Heart right ventricle (tissue), 16 donors: ENCODE data around the gene OR6C75. TPM values are rescaled to one million over a fixed set of nuclear protein-coding genes. Genes with fewer than 3 reads are reported as not detected.
A peak's percentile ranks its signal among the peaks of the same experiment; 100 is the strongest.
"Not testable (repeated sequence)": the region's sequence is repeated elsewhere in the genome, so short reads cannot be mapped to it uniquely, and the experiment has no call there.

Source experiments
- ATAC-seq, 8 donors: fragments of 200-7000 bp; cut with Tn5 transposase; one replicate each; pipeline ENCODE4 v1.9.1; 2020; ENCODE audit warnings: mild to moderate bottlenecking in 8 of 8, moderate library complexity in 8 of 8, moderate number of reproducible peaks in 1 of 8
- DNase-seq, 2 donors: peaks; one replicate each; pipeline ENCODE4 v3.0.0-alpha.2; 2020
- H3K27ac ChIP-seq, 10 donors: fragments of 200-600 bp; sonication (generic) in 2 of 10; one replicate each; pipeline versions ENCODE4 v1.5.0 to v1.8.0; 2020 to 2022; ENCODE audit warnings: mild to moderate bottlenecking in 3 of 10
- H3K27me3 ChIP-seq, 7 donors: fragments of 200-600 bp; one replicate each; pipeline ENCODE4 v1.8.0; 2021 to 2022; ENCODE audit warnings: mild to moderate bottlenecking in 2 of 7
- H3K36me3 ChIP-seq, 9 donors: fragments of 200-600 bp; sonication (generic) in 1 of 9; one replicate each; pipeline versions ENCODE4 v1.5.0 to v1.8.0; 2020 to 2022; ENCODE audit warnings: mild to moderate bottlenecking in 2 of 9
- H3K4me1 ChIP-seq, 9 donors: fragments of 200-600 bp; sonication (generic) in 1 of 9; one replicate each; pipeline versions ENCODE4 v1.5.0 to v1.8.0; 2020 to 2022; ENCODE audit warnings: mild to moderate bottlenecking in 4 of 9
- H3K4me3 ChIP-seq, 10 donors: fragments of 200-600 bp; sonication (generic) in 2 of 10; one replicate each; pipeline versions ENCODE4 v1.5.0 to v1.8.0; 2020 to 2022; ENCODE audit warnings: mild to moderate bottlenecking in 7 of 10, moderate library complexity in 2 of 10
- H3K9me3 ChIP-seq, 11 donors: fragments of 200-600 bp in 10 of 11; sonication (generic) in 2 of 11; one replicate each; pipeline versions ENCODE4 v1.5.0 to v1.8.0; 2013 to 2022; ENCODE audit warnings: mild to moderate bottlenecking in 2 of 11, control low read depth in 1 of 11, moderate library complexity in 1 of 11
- CTCF ChIP-seq, 9 donors: fragments of 200-600 bp; sonication (generic) in 2 of 9; IDR thresholded peaks; one replicate each; pipeline versions ENCODE4 v1.5.0 to v1.8.0; 2021 to 2022; ENCODE audit warnings: antibody characterized with exemption in 9 of 9, mild to moderate bottlenecking in 5 of 9, moderate library complexity in 1 of 9
- WGBS, 2 donors: extraction: QIAGEN DNeasy Blood & Tissue Kit; methylation state at CpG; one replicate each; pipeline ENCODE4 v1.1.7; 2013; ENCODE audit warnings: inconsistent platforms in 1 of 2; 5-methylcytosine and 5-hydroxymethylcytosine counted together
- intact Hi-C, 10 donors: fragments of 100-400 bp; cut with DNase I; formaldehyde crosslinking; loops; one replicate each; pipeline versions ENCODE4 v1.11.1 to v1.14.2; 2022
- polyA plus RNA-seq, 2 donors: library from polyadenylated mRNA; stranded (reverse); fragments of 200-250 nt; gene quantifications; one replicate each; pipeline ENCODE4 v1.2.3, GENCODE V29; 2013
- total RNA-seq, 10 donors: library from RNA; stranded (reverse); fragmentation: NEBNext Ultra II Directional in 3 of 10; extraction: Animal tissue kit (Norgen Biotek cat#: 25700) in 3 of 10; gene quantifications; one replicate each; pipeline versions ENCODE4 v1.2.1 to v1.2.4, GENCODE V29; 2021 to 2023
- donor health status: Arrhythmogenic right ventricular cardiomyopathy.
- donor health status: ischemic (EF 13 %, LVEDD 7.1; RV severe dilation, severe dysfunction).
- donor health status: healthy with polysubstance abuse.
- donor health status: DM: no; HTN: yes; CAD: no.
- donor health status: DM: no; HTN: no; CAD: no.
- donor health status: ischemic (EF 25% LVEDD 6.9; RV normal size, moderate dysfunction).
- donor health status: ischemic (EF 25% LVEDD 5.7; RV mildly dilated, moderate dysfunction).
- donor health status: healthy.
- donor health status: DM: yes; HTN: yes; CAD: no.
- donor health status: Ischemic cardiomyopathy.
- donor health status: ischemic (EF 35%, LVEDD 5.7; RV mildly dilated, moderate dysfunction).
- donor health status: nonischemic (EF 11% LVEDD 7.7; RV severe dilation, severe dysfunction).
- donor health status: DM: yes; HTN: yes; CAD: no.
- donor health status: PGD.
- donor health status: ischemic (EF 29% LVEDD 5.4; RV normal size, mild dysfunction).
- donor health status: nonischemic (EF 23%, LVEDD 6.1; RV moderate dilation, normal function).

Gene OR6C75
- total and polyA plus RNA-seq, 12 donors = not detected

- H3K27ac ChIP-seq, H3K27me3 ChIP-seq, H3K9me3 ChIP-seq, intact Hi-C loops, H3K4me1 ChIP-seq, DNase-seq, H3K4me3 ChIP-seq, H3K36me3 ChIP-seq: not testable (repeated sequence)
- peak in 3 of 8 donors; percentile 13 to 44 (median 36) for ATAC-seq
- 36 to 45% methylated on average over 10 to 11 of the region's 11 CpGs for WGBS, 2 donors
Observed at GRCh38 chr12:55414396-55414823, 51.6 kb downstream of the OR6C75 start.

GRCh38 chr12:55414889-55415288 lies 52.1 kb downstream of the OR6C75 start:
- H3K36me3 ChIP-seq, DNase-seq, H3K27me3 ChIP-seq, H3K9me3 ChIP-seq, H3K4me1 ChIP-seq, H3K4me3 ChIP-seq, H3K27ac ChIP-seq, intact Hi-C loops: not testable (repeated sequence)
- WGBS, 2 donors = 2 to 9% methylated on average over 6 to 7 of the region's 34 CpGs
- ATAC-seq = peak in 6 of 8 donors; percentile 44 to 84 (median 64)

- DNase-seq (no peak), ATAC-seq (no peak)
- 40 to 89% methylated on average over 1 of the region's 1 CpG for WGBS, 2 donors
- H3K27ac ChIP-seq = no peak overlapping the region
- TF ChIP-seq CTCF (IDR thresholded peaks at IDR 0.05) = no peak
- intact Hi-C loops = no loop called here
- no peaks in the 10 kb centered on the region for H3K36me3 ChIP-seq
- H3K9me3 ChIP-seq = peaks cover 0 to 6% (median 0%) of the 10 kb centered on the region in 11 donors
- H3K4me3 ChIP-seq = no peak overlapping the region
- H3K4me1 ChIP-seq = no peaks in the 10 kb centered on the region
- peaks cover 0 to 8% (median 0%) of the 10 kb centered on the region in 7 donors for H3K27me3 ChIP-seq
Observed at GRCh38 chr12:55416961-55417360, 54.2 kb downstream of the OR6C75 start.

Other genes with a start within 250 kb of the OR6C75 start
- not detected for gene OR9K2, start 236.6 kb upstream of the OR6C75 start, total RNA-seq
- gene OR9K2, start 236.6 kb upstream of the OR6C75 start, polyA plus RNA-seq = not detected
- not detected for gene OR10A7, start 141.9 kb upstream of the OR6C75 start, total RNA-seq
- gene OR10A7, start 141.9 kb upstream of the OR6C75 start, polyA plus RNA-seq = not detected
- gene OR6C74, start 118.4 kb upstream of the OR6C75 start, total RNA-seq = not detected
- not detected for gene OR6C74, start 118.4 kb upstream of the OR6C75 start, polyA plus RNA-seq
- not detected for gene OR6C6, start 66.4 kb upstream of the OR6C75 start, total RNA-seq
- gene OR6C6, start 66.4 kb upstream of the OR6C75 start, polyA plus RNA-seq = not detected
- not detected for gene OR6C1, start 48.6 kb upstream of the OR6C75 start, total RNA-seq
- gene OR6C1, start 48.6 kb upstream of the OR6C75 start, polyA plus RNA-seq = not detected
- not detected for gene OR6C3, start 32.2 kb upstream of the OR6C75 start, total RNA-seq
- not detected for gene OR6C3, start 32.2 kb upstream of the OR6C75 start, polyA plus RNA-seq
- gene OR6C65, start 37.6 kb downstream of the OR6C75 start, total RNA-seq = not detected
- not detected for gene OR6C65, start 37.6 kb downstream of the OR6C75 start, polyA plus RNA-seq
- gene OR6C76, start 63.3 kb downstream of the OR6C75 start, total RNA-seq = not detected
- not detected for gene OR6C76, start 63.3 kb downstream of the OR6C75 start, polyA plus RNA-seq
- not detected for gene OR6C2, start 81.1 kb downstream of the OR6C75 start, total RNA-seq
- gene OR6C2, start 81.1 kb downstream of the OR6C75 start, polyA plus RNA-seq = not detected
- under 1 TPM in 1 of 10 donors, not detected in 9; 0.28 TPM for gene OR6C70, start 107.2 kb downstream of the OR6C75 start, total RNA-seq
- gene OR6C70, start 107.2 kb downstream of the OR6C75 start, polyA plus RNA-seq = not detected
- not detected for gene OR6C68, start 129.4 kb downstream of the OR6C75 start, total RNA-seq
- gene OR6C68, start 129.4 kb downstream of the OR6C75 start, polyA plus RNA-seq = not detected
- not detected for gene OR6C4, start 186.6 kb downstream of the OR6C75 start, total RNA-seq
- gene OR6C4, start 186.6 kb downstream of the OR6C75 start, polyA plus RNA-seq = not detected
- gene OR2AP1, start 209.5 kb downstream of the OR6C75 start, total RNA-seq = not detected
- not detected for gene OR2AP1, start 209.5 kb downstream of the OR6C75 start, polyA plus RNA-seq